Mesendoderm (in vitro differentiated cells): ENCODE data around the gene CDH12.
A peak's percentile ranks its signal among the peaks of the same experiment; 100 is the strongest.

ENCODE experiments used
- DNase-seq: peaks from one replicate; pipeline ENCODE4 v3.0.0; 2013
- H2AK5ac ChIP-seq: 2 replicates; pipeline ENCODE4 v1.6.1; 2013; ENCODE audit warnings: low read length, inconsistent platforms
- H2BK120ac ChIP-seq: 2 replicates; pipeline ENCODE4 v1.6.1; 2013; ENCODE audit warnings: low read depth, mild to moderate bottlenecking, low read length, moderate library complexity, mixed read lengths
- H2BK15ac ChIP-seq: replicated peaks from 2 replicates; pipeline ENCODE4 v1.6.1; 2013; ENCODE audit warnings: low read depth, mild to moderate bottlenecking, moderate library complexity
- H2BK5ac ChIP-seq: 2 replicates; pipeline ENCODE4 v1.6.1; 2013; ENCODE audit warnings: low read length, inconsistent platforms
- H3K18ac ChIP-seq: 2 replicates; pipeline ENCODE4 v1.6.1; 2013; ENCODE audit warnings: mild to moderate bottlenecking, low read length, mixed read lengths
- H3K23ac ChIP-seq: one replicate; pipeline ENCODE4 v1.6.1; 2013; ENCODE audit warnings: low read length
- H3K27ac ChIP-seq: 2 replicates; pipeline ENCODE4 v1.5.1; 2013; ENCODE audit warnings: low read depth, mild to moderate bottlenecking, inconsistent platforms, low read length, moderate library complexity
- H3K27me3 ChIP-seq: 2 replicates; pipeline ENCODE4 v1.6.1; 2013; ENCODE audit warnings: low read length, control low read depth, mild to moderate bottlenecking, inconsistent platforms; ENCODE audit not compliant: insufficient read depth, poor library complexity
- H3K36me3 ChIP-seq: 2 replicates; pipeline ENCODE4 v1.6.1; 2013; ENCODE audit warnings: low read length, inconsistent platforms; ENCODE audit not compliant: control insufficient read depth, insufficient read depth
- H3K4ac ChIP-seq: one replicate; pipeline ENCODE4 v1.6.1; 2013; ENCODE audit warnings: low read depth, mild to moderate bottlenecking, low read length, moderate library complexity
- H3K4me1 ChIP-seq: 2 replicates; pipeline ENCODE4 v1.6.1; 2013; ENCODE audit warnings: low read depth, low read length, inconsistent platforms; ENCODE audit not compliant: control insufficient read depth
- H3K4me2 ChIP-seq: 2 replicates; pipeline ENCODE4 v1.6.1; 2013; ENCODE audit warnings: low read length
- H3K4me3 ChIP-seq: 2 replicates; pipeline ENCODE4 v1.5.1; 2013; ENCODE audit warnings: mild to moderate bottlenecking, low read length
- H3K56ac ChIP-seq: one replicate; pipeline ENCODE4 v1.6.1; 2013; ENCODE audit warnings: low read length
- H3K79me1 ChIP-seq: 2 replicates; pipeline ENCODE4 v1.6.1; 2013; ENCODE audit warnings: low read length, inconsistent platforms
- H3K79me2 ChIP-seq: 2 replicates; pipeline ENCODE4 v1.6.1; 2013; ENCODE audit warnings: mild to moderate bottlenecking, low read length; ENCODE audit not compliant: control insufficient read depth, insufficient read depth
- H3K9ac ChIP-seq: 2 replicates; pipeline ENCODE4 v1.6.1; 2013; ENCODE audit warnings: low read length, inconsistent platforms
- H4K5ac ChIP-seq: one replicate; pipeline ENCODE4 v1.6.1; 2013; ENCODE audit warnings: low read length
- H4K8ac ChIP-seq: one replicate; pipeline ENCODE4 v1.6.1; 2013; ENCODE audit warnings: low read depth, mild to moderate bottlenecking, control low read depth, low read length, moderate library complexity
- WGBS: extraction: QIAGEN DNeasy Blood & Tissue Kit; methylation state at CpG from one replicate; pipeline ENCODE4 v1.1.7; 2013; ENCODE audit warnings: low lambda C conversion rate, missing lambda C conversion rate; ENCODE audit not compliant: insufficient coverage; ENCODE audit errors: extremely low coverage; 5-methylcytosine and 5-hydroxymethylcytosine counted together

CDH12 gene

GRCh38 chr5:22678886-22679285 is 174.3 kb downstream of the CDH12 start:
- Histone ChIP-seq H3K18ac (no peak overlapping the region), H2AK5ac (no peak overlapping the region), H3K4me1 (no peaks in the 10 kb centered on the region), H2BK120ac (no peak overlapping the region), H4K5ac (no peak overlapping the region), H3K4ac (no peak overlapping the region), H3K56ac (no peak overlapping the region), H3K36me3 (no peaks in the 10 kb centered on the region), H3K4me2 (no peak overlapping the region), H3K4me3 (no peak overlapping the region), H2BK15ac (no peak overlapping the region), H3K23ac (no peak overlapping the region), H2BK5ac (no peak overlapping the region), H3K27ac (no peak overlapping the region), H3K27me3 (no peaks in the 10 kb centered on the region), H3K79me2 (no peaks in the 10 kb centered on the region), H3K9ac (no peak overlapping the region), H3K79me1 (no peaks in the 10 kb centered on the region), H4K8ac (no peak overlapping the region)
- no peak for DNase-seq
- no CpG with 5 or more reads among the region's 3 CpGs for WGBS

GRCh38 chr5:22673131-22673530 is 180.0 kb downstream of the CDH12 start:
- Histone ChIP-seq H3K27ac (no peak overlapping the region), H3K4ac (no peak overlapping the region), H4K8ac (no peak overlapping the region), H2BK120ac (no peak overlapping the region), H3K18ac (no peak overlapping the region), H2BK5ac (no peak overlapping the region), H3K79me1 (no peaks in the 10 kb centered on the region), H3K36me3 (no peaks in the 10 kb centered on the region), H3K4me2 (no peak overlapping the region), H3K27me3 (no peaks in the 10 kb centered on the region), H3K4me3 (no peak overlapping the region), H3K9ac (no peak overlapping the region), H3K56ac (no peak overlapping the region), H3K79me2 (no peaks in the 10 kb centered on the region), H3K23ac (no peak overlapping the region), H2AK5ac (no peak overlapping the region), H4K5ac (no peak overlapping the region), H3K4me1 (no peaks in the 10 kb centered on the region), H2BK15ac (no peak overlapping the region)
- DNase-seq: no peak

- WGBS: no CpG with 5 or more reads among the region's 4 CpGs
Measured at GRCh38 chr5:22669345-22669744, 183.8 kb downstream of the CDH12 start.

DNA sequence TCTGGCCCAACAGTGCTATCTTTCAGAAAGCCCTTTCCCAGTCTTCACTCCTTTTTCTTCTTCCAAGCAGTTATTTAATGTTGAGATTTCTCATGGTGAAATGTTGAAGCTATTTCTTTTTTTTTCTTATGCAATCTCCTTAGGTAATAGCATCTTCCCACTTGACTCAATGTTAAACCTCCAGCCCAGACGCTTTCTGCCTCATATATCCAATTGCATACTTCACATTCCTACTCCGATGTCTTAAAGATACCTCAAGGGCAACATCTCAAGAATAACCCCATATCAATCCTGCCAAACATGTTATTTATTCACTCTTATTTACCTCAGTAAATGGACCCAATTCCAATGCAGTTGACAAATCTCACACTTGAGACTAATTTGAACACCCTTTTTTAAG is 187.3 kb downstream of the CDH12 start:
- Histone ChIP-seq H3K4me1 (no peaks in the 10 kb centered on the region), H3K79me2 (no peaks in the 10 kb centered on the region), H3K9ac (no peak overlapping the region), H3K56ac (no peak overlapping the region), H3K4ac (no peak overlapping the region), H3K4me2 (no peak overlapping the region), H3K36me3 (no peaks in the 10 kb centered on the region), H3K27ac (no peak overlapping the region), H3K27me3 (no peaks in the 10 kb centered on the region), H2BK120ac (no peak overlapping the region), H3K79me1 (no peaks in the 10 kb centered on the region), H2BK5ac (no peak overlapping the region), H4K8ac (no peak overlapping the region), H2AK5ac (no peak overlapping the region), H3K23ac (no peak overlapping the region), H3K4me3 (no peak overlapping the region), H4K5ac (no peak overlapping the region), H2BK15ac (no peak overlapping the region), H3K18ac (no peak overlapping the region)
- WGBS: no CpG with 5 or more reads among the region's 2 CpGs
- peak; percentile 41 for DNase-seq

More at GRCh38 chr5:22669345-22669744, 183.8 kb downstream of the CDH12 start:
- Histone ChIP-seq H3K18ac (no peak overlapping the region), H3K27ac (no peak overlapping the region), H3K23ac (no peak overlapping the region), H3K79me2 (no peaks in the 10 kb centered on the region), H4K8ac (no peak overlapping the region), H3K27me3 (no peaks in the 10 kb centered on the region), H3K36me3 (no peaks in the 10 kb centered on the region), H3K4me3 (no peak overlapping the region), H2BK5ac (no peak overlapping the region), H2BK120ac (no peak overlapping the region), H3K79me1 (no peaks in the 10 kb centered on the region), H3K4ac (no peak overlapping the region), H3K4me2 (no peak overlapping the region), H2AK5ac (no peak overlapping the region), H2BK15ac (no peak overlapping the region), H3K9ac (no peak overlapping the region), H4K5ac (no peak overlapping the region), H3K4me1 (no peaks in the 10 kb centered on the region), H3K56ac (no peak overlapping the region)
- DNase-seq: no peak

- no peak for DNase-seq
- Histone ChIP-seq H3K4me3 (no peak overlapping the region), H3K36me3 (no peaks in the 10 kb centered on the region), H3K27me3 (no peaks in the 10 kb centered on the region), H2BK15ac (no peak overlapping the region), H3K23ac (no peak overlapping the region), H3K4me2 (no peak overlapping the region), H3K9ac (no peak overlapping the region), H3K79me2 (no peaks in the 10 kb centered on the region), H3K4me1 (no peaks in the 10 kb centered on the region), H3K27ac (no peak overlapping the region), H4K8ac (no peak overlapping the region), H2BK120ac (no peak overlapping the region), H3K79me1 (no peaks in the 10 kb centered on the region), H3K56ac (no peak overlapping the region), H3K4ac (no peak overlapping the region), H4K5ac (no peak overlapping the region), H2BK5ac (no peak overlapping the region), H2AK5ac (no peak overlapping the region), H3K18ac (no peak overlapping the region)
- no CpG with 5 or more reads among the region's 2 CpGs for WGBS
Measured at GRCh38 chr5:22663134-22663533, 190.0 kb downstream of the CDH12 start.

- H2AK5ac ChIP-seq: no peak overlapping the region
- H2BK5ac ChIP-seq: no peak overlapping the region
- no peak overlapping the region for H3K4me3 ChIP-seq
- no peak overlapping the region for H3K56ac ChIP-seq
- no peaks in the 10 kb centered on the region for H3K27me3 ChIP-seq
- H2BK120ac ChIP-seq: no peak overlapping the region
- H3K23ac ChIP-seq: no peak overlapping the region
- H3K18ac ChIP-seq: no peak overlapping the region
- H3K79me2 ChIP-seq: no peaks in the 10 kb centered on the region
- H3K79me1 ChIP-seq: no peaks in the 10 kb centered on the region
- no peak for DNase-seq
- H2BK15ac ChIP-seq: no peak overlapping the region
- H3K27ac ChIP-seq: no peak overlapping the region
- H3K4me2 ChIP-seq: no peak overlapping the region
- H3K9ac ChIP-seq: no peak overlapping the region
- H3K4ac ChIP-seq: no peak overlapping the region
- H3K36me3 ChIP-seq: no peaks in the 10 kb centered on the region
- WGBS: no CpG with 5 or more reads among the region's 3 CpGs
- no peak overlapping the region for H4K5ac ChIP-seq
- no peaks in the 10 kb centered on the region for H3K4me1 ChIP-seq
- H4K8ac ChIP-seq: no peak overlapping the region
Measured at GRCh38 chr5:22662391-22662790, 190.8 kb downstream of the CDH12 start.
